Mucosa of stomach (tissue), 1 donor: ENCODE data around the gene PLEKHA5.
"Not testable (repeated sequence)": the region's sequence is repeated elsewhere in the genome, so short reads cannot be mapped to it uniquely, and the experiment has no call there.

Source experiments
- H3K27me3 ChIP-seq: one replicate; pipeline ENCODE4 v1.7.0; 2013; ENCODE audit warnings: mild to moderate bottlenecking, low read length; ENCODE audit not compliant: control insufficient read depth, insufficient read depth
- H3K36me3 ChIP-seq: one replicate; pipeline ENCODE4 v1.7.0; 2013; ENCODE audit warnings: low read length; ENCODE audit not compliant: control insufficient read depth, insufficient read depth
- H3K4me1 ChIP-seq: one replicate; pipeline ENCODE4 v1.7.0; 2013; ENCODE audit warnings: mild to moderate bottlenecking, low read length; ENCODE audit not compliant: control insufficient read depth, insufficient read depth
- H3K4me3 ChIP-seq: one replicate; pipeline ENCODE4 v1.7.0; 2013; ENCODE audit warnings: low read length
- H3K9ac ChIP-seq: one replicate; pipeline ENCODE4 v1.7.0; 2013; ENCODE audit warnings: mild to moderate bottlenecking, low read length, moderate library complexity
- H3K9me3 ChIP-seq: one replicate; pipeline ENCODE4 v1.7.0; 2013; ENCODE audit warnings: mild to moderate bottlenecking, low read length, moderate library complexity; ENCODE audit not compliant: control insufficient read depth
- donor health status: Pancreatic carcinoma.

Gene PLEKHA5

GRCh38 chr12:19369691-19370148 lies 240.2 kb downstream of the PLEKHA5 start:
- H3K9ac ChIP-seq, result no peak overlapping the region
- no peak overlapping the region for H3K4me3 ChIP-seq
- no peaks in the 10 kb centered on the region for H3K36me3 ChIP-seq
- H3K27me3 ChIP-seq, result no peaks in the 10 kb centered on the region
- H3K4me1 ChIP-seq, result no peaks in the 10 kb centered on the region
- H3K9me3 ChIP-seq, result no peaks in the 10 kb centered on the region

GRCh38 chr12:19373586-19373985 lies 244.1 kb downstream of the PLEKHA5 start:
- Histone ChIP-seq H3K9me3 (no peaks in the 10 kb centered on the region), H3K4me3 (no peak overlapping the region), H3K4me1 (no peaks in the 10 kb centered on the region), H3K36me3 (no peaks in the 10 kb centered on the region), H3K9ac (no peak overlapping the region), H3K27me3 (no peaks in the 10 kb centered on the region)

- H3K4me3 ChIP-seq, result no peak overlapping the region
- no peaks in the 10 kb centered on the region for H3K27me3 ChIP-seq
- H3K9ac ChIP-seq, result no peak overlapping the region
- H3K4me1 ChIP-seq, result no peaks in the 10 kb centered on the region
- no peaks in the 10 kb centered on the region for H3K9me3 ChIP-seq
- no peaks in the 10 kb centered on the region for H3K36me3 ChIP-seq
Measured at GRCh38 chr12:19375888-19376287, 246.4 kb downstream of the PLEKHA5 start.

- H3K9ac ChIP-seq, result no peak overlapping the region
Measured at GRCh38 chr12:19376691-19377090, 247.2 kb downstream of the PLEKHA5 start.

GRCh38 chr12:19382111-19382526 lies 252.6 kb downstream of the PLEKHA5 start:
- H3K4me3 ChIP-seq, result no peak overlapping the region
- no peaks in the 10 kb centered on the region for H3K36me3 ChIP-seq
- peaks cover 3% of the 10 kb centered on the region for H3K4me1 ChIP-seq
- H3K27me3 ChIP-seq, result no peaks in the 10 kb centered on the region
- no peak overlapping the region for H3K9ac ChIP-seq
- no peaks in the 10 kb centered on the region for H3K9me3 ChIP-seq

More at GRCh38 chr12:19376691-19377090, 247.2 kb downstream of the PLEKHA5 start:
- no peaks in the 10 kb centered on the region for H3K27me3 ChIP-seq
- no peaks in the 10 kb centered on the region for H3K9me3 ChIP-seq
- H3K4me1 ChIP-seq, result no peaks in the 10 kb centered on the region
- no peaks in the 10 kb centered on the region for H3K36me3 ChIP-seq
- no peak overlapping the region for H3K4me3 ChIP-seq

GRCh38 chr12:19382563-19382962 lies 253.0 kb downstream of the PLEKHA5 start:
- H3K36me3 ChIP-seq, result no peaks in the 10 kb centered on the region
- H3K4me3 ChIP-seq, result no peak overlapping the region
- H3K27me3 ChIP-seq, result no peaks in the 10 kb centered on the region
- no peak overlapping the region for H3K9ac ChIP-seq
- peaks cover 3% of the 10 kb centered on the region for H3K4me1 ChIP-seq
- no peaks in the 10 kb centered on the region for H3K9me3 ChIP-seq

- peaks cover under 1% of the 10 kb centered on the region for H3K4me1 ChIP-seq
Measured at GRCh38 chr12:19387161-19387560, 257.6 kb downstream of the PLEKHA5 start.

GRCh38 chr12:19388131-19388549 lies 258.6 kb downstream of the PLEKHA5 start:
- no peaks in the 10 kb centered on the region for H3K36me3 ChIP-seq
- H3K4me3 ChIP-seq, result no peak overlapping the region
- no peaks in the 10 kb centered on the region for H3K4me1 ChIP-seq
- no peaks in the 10 kb centered on the region for H3K27me3 ChIP-seq
- no peak overlapping the region for H3K9ac ChIP-seq
- no peaks in the 10 kb centered on the region for H3K9me3 ChIP-seq

More at GRCh38 chr12:19387161-19387560, 257.6 kb downstream of the PLEKHA5 start:
- no peaks in the 10 kb centered on the region for H3K36me3 ChIP-seq
- no peaks in the 10 kb centered on the region for H3K9me3 ChIP-seq
- no peaks in the 10 kb centered on the region for H3K27me3 ChIP-seq
- no peak overlapping the region for H3K9ac ChIP-seq
- no peak overlapping the region for H3K4me3 ChIP-seq

GRCh38 chr12:19390051-19390598 lies 260.6 kb downstream of the PLEKHA5 start:
- no peaks in the 10 kb centered on the region for H3K4me1 ChIP-seq
- no peaks in the 10 kb centered on the region for H3K27me3 ChIP-seq
- no peak overlapping the region for H3K9ac ChIP-seq
- H3K4me3 ChIP-seq, result no peak overlapping the region
- no peaks in the 10 kb centered on the region for H3K9me3 ChIP-seq
- H3K36me3 ChIP-seq, result no peaks in the 10 kb centered on the region

GRCh38 chr12:19392644-19393043 lies 263.1 kb downstream of the PLEKHA5 start:
- H3K36me3 ChIP-seq, H3K4me1 ChIP-seq, H3K9me3 ChIP-seq, H3K4me3 ChIP-seq, H3K27me3 ChIP-seq, H3K9ac ChIP-seq: not testable (repeated sequence)

GRCh38 chr12:19394385-19394784 lies 264.9 kb downstream of the PLEKHA5 start:
- no peaks in the 10 kb centered on the region for H3K36me3 ChIP-seq
- no peaks in the 10 kb centered on the region for H3K9me3 ChIP-seq
- no peak overlapping the region for H3K9ac ChIP-seq
- no peak overlapping the region for H3K4me3 ChIP-seq
- H3K4me1 ChIP-seq, result no peaks in the 10 kb centered on the region
- no peaks in the 10 kb centered on the region for H3K27me3 ChIP-seq

GRCh38 chr12:19397534-19397933 lies 268.0 kb downstream of the PLEKHA5 start:
- no peaks in the 10 kb centered on the region for H3K36me3 ChIP-seq
- no peaks in the 10 kb centered on the region for H3K27me3 ChIP-seq
- H3K9me3 ChIP-seq, result no peaks in the 10 kb centered on the region
- no peak overlapping the region for H3K4me3 ChIP-seq
- H3K4me1 ChIP-seq, result no peaks in the 10 kb centered on the region
- no peak overlapping the region for H3K9ac ChIP-seq
